ENCODE measurements around the gene LRATD1. TPM values are rescaled to one million over a fixed set of nuclear protein-coding genes. Genes with fewer than 3 reads are reported as not detected.

The LRATD1 gene, protein sequence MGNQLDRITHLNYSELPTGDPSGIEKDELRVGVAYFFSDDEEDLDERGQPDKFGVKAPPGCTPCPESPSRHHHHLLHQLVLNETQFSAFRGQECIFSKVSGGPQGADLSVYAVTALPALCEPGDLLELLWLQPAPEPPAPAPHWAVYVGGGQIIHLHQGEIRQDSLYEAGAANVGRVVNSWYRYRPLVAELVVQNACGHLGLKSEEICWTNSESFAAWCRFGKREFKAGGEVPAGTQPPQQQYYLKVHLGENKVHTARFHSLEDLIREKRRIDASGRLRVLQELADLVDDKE
- total RNA-seq (2022; extraction: Qiagen RNA extraction), result 0.05 to 0.08 TPM (median 0.07 TPM) in 4 of 5 replicates, not detected in the other

DNA sequence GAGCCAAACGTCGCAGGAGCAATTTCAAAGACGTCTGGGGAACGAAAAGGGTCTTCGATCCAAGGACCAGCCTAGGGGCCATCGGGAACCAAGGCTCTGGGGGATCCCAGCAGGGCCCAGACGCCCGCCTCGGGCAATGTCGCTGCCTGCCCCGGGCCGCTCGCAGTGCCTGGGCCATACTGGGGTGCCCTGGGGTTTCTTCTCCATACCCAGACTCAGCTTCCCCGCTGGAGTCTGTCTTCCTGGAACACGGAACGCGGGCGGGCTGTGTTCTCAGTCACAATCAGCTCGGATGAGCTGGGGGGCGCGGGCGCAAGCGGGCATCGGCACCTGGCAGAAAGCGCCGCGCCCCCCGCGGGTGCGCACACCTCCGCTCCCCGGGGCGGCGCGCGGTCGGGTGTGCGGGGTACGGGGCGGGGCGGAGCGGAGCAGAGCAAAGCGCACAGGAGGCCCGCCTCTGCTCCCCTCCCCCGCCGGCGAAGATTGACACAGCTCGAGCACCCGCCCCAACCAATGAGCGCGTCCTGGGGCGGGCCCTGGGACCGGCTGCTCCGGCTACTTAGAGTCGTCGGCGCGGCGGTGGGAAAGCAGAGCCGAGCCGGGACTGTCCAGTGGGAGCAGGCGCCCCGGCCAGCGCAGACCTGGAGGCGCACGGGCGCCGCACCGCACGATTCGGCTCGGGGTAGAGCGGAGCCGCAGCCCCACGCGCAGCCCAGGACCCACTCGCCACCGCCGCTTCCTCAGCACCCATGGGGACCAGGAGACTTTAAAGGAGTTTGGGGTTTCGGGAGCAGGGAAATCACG is at the start of gene LRATD1:
LRATD1 (plus strand) TSS at position 585 of the 804 bp plus-strand sequence. CDS start 1,263 bp downstream, outside the sequence.

Data from A549 treated with Mapracorat at 1 μM for 4 hours (cell line).